Anterior cingulate cortex (tissue), 58 donors: ENCODE results near the gene SLC35D1.
A peak's percentile ranks its signal among the peaks of the same experiment; 100 is the strongest.
"Not testable (repeated sequence)": the region's sequence is repeated elsewhere in the genome, so short reads cannot be mapped to it uniquely, and the experiment has no call there.

ENCODE experiments used
- DNase-seq, 58 donors: peaks; one replicate each; lab custom pipeline; 2025; lab: John Stamatoyannopoulos, UW

Gene SLC35D1

DNA sequence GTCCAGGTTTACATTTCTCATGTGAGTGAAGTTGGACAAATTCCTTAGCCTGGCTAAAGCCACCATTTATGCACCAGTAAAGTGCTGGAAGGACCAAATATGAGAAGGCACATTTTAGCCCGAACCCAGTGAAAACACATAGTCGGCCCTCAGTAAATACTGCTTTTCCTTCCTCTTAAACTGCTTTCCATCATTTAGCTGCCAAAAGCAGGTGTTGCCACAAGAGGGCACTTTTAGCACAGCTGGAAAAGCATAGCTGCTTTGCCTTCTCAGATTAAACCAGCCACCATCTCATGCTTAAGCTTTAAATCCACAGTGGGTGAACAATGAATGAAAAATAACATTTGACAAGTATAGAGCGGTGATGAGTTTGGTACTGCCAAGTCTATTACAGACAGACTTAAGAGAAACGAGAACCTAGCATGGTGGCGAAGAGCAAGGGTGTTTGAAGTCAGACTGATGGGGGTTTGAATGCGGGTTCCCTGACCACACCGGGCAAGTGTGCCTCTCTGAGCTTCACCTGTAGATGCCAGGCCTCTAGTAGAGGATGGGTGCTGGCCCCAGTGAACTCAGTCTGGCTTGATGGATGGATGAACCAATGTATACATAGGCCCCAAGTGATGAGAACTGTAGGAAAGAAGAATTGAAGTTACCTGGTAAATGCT is 57.8 kb downstream of the SLC35D1 start:
- peak in 35 of 58 donors; percentile 4 to 78 (median 21) for DNase-seq

DNA sequence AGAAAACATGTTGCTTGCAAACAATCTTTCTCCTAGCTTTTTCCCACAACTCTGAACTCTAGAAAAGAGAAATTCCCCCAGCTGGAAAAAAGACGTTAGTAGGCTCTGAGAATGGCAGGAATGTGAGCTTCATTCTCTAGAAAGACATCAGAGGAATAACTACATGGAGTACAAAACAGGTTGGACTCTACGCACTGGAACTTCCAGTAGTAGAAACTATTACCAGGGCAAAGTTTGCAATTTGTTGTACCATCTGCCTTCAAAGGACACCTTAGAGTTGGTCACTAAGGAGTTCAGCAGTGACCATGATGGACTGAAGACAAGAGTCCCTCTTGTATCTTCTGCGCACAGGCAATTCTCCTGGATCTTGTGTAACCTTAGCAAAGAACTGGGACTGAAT is 60.9 kb downstream of the SLC35D1 start:
- DNase-seq, result no peak

DNA sequence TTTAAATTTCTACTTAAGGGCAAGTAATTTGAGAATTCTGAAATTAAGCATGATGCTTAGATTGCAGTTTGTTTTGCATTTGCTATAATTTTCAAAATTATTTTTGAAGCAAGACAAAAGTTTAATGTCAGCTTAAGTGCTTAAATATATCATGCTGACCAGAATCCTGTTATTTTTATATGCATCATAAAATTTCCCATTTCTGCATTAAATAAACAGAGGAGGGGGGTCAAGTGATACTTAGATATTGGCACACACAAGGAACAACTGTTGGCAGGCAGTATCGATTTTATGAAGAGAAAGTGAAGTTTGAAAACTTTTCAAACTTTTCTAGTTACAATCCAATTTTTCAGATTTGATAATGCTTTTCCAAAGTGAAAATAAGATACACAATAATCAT is 68.1 kb downstream of the SLC35D1 start:
- no peak for DNase-seq

DNA sequence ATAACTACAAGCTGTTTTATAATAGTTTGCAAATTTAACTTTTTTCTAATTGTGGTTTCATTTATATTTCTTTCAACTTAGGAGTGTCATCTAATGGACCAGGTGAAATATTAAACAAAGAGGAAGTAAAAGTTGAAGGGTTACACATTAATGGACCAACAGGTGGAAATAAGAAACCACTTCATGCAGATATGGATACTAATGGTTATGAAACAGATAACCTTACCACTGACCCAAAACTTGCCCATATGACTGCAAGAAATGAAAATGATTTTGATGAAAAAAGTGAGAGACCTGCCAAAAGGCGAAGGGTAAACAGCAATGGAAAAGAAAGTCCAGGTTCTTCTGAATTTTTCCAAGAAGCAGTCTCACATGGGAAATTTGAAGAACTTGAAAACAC is 69.5 kb downstream of the SLC35D1 start:
- no peak for DNase-seq

DNA sequence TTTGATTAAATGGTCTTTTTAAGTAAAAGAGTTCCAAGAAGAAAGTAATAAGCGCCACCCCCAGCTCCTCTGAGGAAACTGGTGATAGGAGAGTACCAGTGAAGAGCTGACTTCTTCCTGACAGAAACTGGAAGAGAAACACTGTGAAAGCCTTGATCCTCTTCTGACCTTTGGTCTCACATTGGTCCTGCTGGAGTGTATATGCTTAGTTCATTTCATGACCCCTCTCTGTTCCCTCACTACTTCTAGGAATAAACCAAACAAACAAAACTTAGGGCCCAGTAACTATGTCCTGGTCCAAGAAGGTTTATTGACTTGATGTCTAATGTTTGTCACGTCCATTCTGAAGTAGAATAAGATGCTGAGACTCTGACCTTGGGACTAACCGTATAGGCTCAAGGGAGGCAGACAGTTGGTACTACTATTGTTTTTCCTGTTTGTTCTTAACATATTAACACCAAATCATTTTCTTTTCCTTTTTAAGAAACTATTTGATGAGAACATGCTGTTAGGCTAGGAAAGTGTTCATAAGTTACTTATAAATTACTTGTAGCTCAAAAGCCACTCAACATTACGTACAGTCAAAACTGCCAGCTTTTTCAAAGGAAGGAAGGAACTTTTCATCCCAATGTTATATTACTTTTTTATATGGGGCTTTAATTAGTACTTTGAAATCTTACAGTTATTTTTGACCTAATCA is 71.2 kb downstream of the SLC35D1 start:
- DNase-seq, result no peak

DNA sequence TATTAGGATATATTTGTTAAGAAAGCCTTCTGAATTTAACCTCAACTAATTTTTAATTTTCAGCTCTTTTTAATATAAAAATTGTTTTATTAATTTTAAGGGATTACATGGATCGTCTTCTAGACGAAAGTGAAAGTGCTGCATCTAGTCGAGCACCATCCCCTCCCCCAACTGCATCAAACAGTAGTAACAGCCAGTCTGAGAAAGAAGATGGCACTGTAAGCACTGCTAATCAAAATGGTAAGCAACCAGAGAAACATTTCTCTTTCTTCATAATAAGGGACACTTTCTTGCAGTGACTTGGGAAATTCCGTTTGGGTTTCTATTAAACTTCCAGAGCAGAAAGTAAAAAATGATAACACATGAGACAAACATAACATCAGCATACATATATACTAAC is 72.3 kb downstream of the SLC35D1 start:
- peak in 25 of 58 donors; percentile 5 to 58 (median 26) for DNase-seq

DNA sequence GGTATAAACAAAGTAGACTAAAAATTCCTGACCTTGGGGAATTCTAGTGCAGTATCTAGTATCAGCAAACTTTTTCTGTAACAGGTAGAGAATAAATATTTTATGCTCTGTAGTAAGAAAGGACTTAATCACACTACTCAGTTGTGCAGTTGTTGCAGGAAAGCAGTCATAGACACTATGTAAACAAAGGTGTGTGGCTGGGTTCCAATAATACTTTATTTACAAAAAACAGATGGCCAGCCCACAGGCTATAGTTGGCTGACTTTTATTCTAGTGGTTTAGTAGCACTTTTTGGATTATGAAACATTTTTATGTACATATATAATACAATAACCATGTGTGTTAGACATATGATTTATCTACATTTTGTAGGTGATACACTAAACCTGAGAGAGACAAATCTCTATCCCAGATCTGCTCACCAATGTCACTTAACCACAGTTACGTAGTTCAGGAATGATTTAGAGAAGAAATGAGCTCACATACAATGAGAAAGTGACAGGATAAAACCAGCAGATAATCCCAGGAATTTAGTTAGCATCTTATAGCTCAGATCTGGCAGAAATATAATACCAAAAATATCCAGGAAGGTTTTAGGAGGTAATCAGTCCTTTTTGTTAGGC is 73.1 kb downstream of the SLC35D1 start:
- DNase-seq, result no peak

DNA sequence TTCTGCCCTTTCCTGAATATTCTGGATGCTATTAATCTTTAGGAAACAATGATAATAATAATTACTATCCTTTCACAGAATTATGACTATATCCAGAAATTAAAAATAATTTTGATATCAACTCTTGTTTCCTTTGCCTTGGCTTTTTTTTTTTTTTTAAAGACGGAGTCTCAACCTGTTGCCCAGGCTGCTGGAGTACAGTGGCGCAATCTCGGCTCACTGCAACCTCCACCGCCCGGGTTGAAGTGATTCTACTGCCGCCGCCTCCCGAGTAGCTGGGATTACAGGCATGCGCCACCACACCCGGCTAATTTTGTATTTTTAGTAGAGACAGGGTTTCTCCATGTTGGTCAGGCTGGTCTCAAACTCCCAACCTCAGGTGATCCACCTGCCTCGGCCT is 74.3 kb downstream of the SLC35D1 start:
- not testable (repeated sequence) for DNase-seq

DNA sequence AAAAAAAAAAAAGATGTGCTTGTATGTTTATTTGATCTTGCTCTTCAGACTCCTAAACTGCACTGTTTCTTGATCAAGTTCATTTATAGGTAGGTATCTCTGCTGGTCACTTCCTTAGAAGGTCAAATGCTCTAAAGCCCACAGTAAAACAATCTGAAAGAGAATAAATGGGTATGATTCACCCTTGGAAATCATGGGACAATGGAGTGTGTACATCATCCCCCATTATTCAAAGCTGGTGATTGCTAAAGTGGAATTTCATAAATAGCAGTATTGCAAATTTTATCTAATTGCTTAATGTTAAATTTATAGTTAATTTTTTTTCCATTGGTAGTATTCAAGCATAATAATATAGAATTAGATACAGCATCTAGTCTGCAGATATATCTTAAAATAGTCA is 75.7 kb downstream of the SLC35D1 start:
- DNase-seq, result no peak

DNA sequence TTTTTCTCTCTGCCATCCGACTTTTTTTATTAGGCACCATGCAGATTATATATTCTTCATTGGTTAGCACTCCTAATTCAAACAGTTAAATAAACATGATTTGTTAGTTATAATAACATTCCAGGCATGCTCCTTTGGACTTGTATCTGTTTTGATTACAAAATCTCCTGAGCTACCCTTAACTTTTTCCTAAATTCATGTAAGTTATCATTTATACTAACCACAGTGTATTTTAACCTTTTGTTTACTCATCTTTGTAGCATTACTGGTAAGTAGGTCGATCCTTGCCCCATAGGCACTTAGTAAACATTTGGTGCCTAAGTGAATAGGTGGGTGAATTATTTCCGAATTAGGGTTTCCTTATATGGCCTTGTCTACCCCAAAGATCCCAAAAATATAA is 85.4 kb downstream of the SLC35D1 start:
- DNase-seq, result no peak

DNA sequence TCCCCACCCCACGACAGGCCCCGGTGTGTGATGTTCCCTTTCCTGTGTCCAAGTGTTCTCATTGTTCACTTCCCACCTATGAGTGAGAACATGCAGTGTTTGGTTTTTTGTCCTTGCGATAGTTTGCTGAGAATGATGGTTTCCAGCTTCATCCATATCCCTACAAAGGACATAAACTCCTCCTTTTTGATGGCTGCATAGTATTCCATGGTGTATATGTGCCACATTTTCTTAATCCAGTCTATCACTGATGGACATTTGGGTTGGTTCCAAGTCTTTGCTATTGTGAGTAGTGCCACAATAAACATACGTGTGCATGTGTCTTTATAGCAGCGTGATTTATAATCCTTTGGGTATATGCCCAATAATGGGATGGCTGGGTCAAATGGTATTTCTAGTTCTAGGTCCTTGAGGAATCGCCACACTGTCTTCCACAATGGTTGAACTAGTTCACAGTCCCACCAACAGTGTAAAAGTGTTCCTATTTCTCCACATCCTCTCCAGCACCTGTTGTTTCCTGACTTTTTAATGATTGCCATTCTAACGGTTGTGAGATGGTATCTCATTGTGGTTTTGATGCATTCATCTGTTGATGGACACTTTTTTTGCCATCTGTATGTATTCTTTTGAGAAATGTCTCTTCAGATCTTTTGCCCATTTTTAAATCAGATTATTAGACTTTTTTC is 87.6 kb downstream of the SLC35D1 start:
- DNase-seq, result not testable (repeated sequence)

DNA sequence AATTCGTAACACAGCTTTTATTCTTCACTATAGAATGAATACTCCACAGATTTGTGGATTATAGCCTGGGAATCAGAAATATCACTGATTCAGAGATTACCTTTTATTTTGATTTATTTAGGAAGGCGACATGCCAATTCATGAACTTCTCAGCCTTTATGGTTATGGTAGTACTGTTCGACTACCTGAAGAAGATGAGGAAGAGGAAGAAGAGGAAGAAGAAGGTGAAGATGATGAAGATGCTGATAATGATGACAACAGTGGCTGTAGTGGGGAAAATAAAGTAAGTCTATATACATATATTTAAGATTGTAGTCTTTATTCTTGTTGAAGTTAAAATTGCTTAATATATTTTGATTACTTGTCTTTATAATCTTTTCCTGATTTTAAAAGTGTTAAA is 96.0 kb downstream of the SLC35D1 start:
- no peak for DNase-seq

DNA sequence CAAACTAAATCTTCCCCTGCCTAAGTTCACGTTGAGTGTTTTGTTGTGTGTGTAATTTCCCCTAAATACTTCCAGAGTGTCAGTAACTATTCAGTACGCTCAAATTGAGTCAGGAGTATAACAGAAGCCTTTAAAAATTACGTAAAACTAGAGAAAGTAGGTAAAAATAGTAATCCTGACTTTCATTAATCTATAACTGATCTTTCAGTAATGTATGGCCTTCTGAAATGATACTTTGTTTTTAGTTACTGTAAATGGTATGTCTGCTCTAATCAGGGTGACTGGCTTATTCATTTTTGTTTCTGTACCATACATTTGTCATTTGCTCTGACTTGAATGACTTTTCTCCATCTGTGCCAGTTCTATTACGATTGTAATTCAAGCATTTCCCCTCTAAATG is 99.7 kb downstream of the SLC35D1 start:
- no peak for DNase-seq

DNA sequence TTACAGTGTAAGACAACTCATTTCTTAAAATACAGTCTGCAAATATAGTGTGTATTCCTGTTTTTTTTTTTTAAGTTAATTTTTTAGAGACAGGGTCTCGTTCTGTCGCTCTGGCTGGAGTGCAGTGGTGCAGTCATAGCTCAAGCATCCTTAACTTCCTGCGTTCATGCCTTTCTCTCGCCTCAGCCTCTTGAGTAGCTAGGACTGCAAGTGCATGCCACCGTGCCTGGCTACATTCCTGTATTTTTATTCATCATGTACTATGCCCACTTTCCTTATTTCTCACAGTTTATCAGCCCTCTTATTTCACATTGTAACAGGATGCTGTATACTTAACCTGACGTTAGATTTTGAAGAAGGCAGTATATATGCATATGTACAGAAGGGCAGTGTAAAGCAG is 102.4 kb downstream of the SLC35D1 start:
- DNase-seq, result no peak
